ENCODE measurements around the gene USP46. TPM values are rescaled to one million over a fixed set of nuclear protein-coding genes. Genes with fewer than 3 reads are reported as not detected.

Gene USP46
- total and polyA plus RNA-seq, 2 of the 4 experiments (the other 2 are of a cell fraction): 9.3 to 15.4 TPM

GRCh38 chr4:52628543-52628942, 30.6 kb downstream of the USP46 start:
- CTCF ChIA-PET: interaction anchor here (0.6 kb wide), 1 partner anchor 84 kb away, joined by 3 read pairs; no protein-coding TSS in a partner anchor
- H4K8ac ChIP-seq (ENCODE audit: low read depth in 2 of 2, low read length in 2 of 2): no peak overlapping the region
- peaks cover 15% of the 10 kb centered on the region for H3K36me3 ChIP-seq (ENCODE audit: control insufficient read depth, insufficient read depth, low read length)
- dilution Hi-C loops (cut with HindIII; ENCODE audit: low sequenced_read_pairs, unreplicated experiment) (no loop called here), in situ Hi-C loops (cut with MboI; ENCODE audit: low sequenced_read_pairs) (no loop called here), intact Hi-C loops (cut with micrococcal nuclease) (no loop called here)
- BruUV-seq (replicated peaks): no TSS peak
- no peak overlapping the region for H3K14ac ChIP-seq (replicated peaks; ENCODE audit: low read depth, low read length)
- H2BK20ac ChIP-seq (ENCODE audit: low read depth, low read length): no peak overlapping the region
- H3K4ac ChIP-seq (ENCODE audit: low read depth, low read length): no peak overlapping the region
- DNase-seq (no peak), ATAC-seq (ENCODE audit: low read depth) (no peak)
- H3K18ac ChIP-seq (ENCODE audit: low read depth, low read length): no peak overlapping the region
- H3K9ac ChIP-seq (ENCODE audit: low read depth, low read length): no peak overlapping the region
- peaks cover 9% of the 10 kb centered on the region; the same call in 1 of the 2 replicates for H4K20me1 ChIP-seq (ENCODE audit: insufficient read depth, low read length)
- H3K9me3 ChIP-seq (ENCODE audit: control insufficient read depth, insufficient read depth, low read length): no peaks in the 10 kb centered on the region
- no peak overlapping the region for H3K23ac ChIP-seq (ENCODE audit: low read depth, low read length)
- no peak overlapping the region for H3K4me2 ChIP-seq (ENCODE audit: low read depth, low read length)
- H3K4me3 ChIP-seq (ENCODE audit: insufficient read depth, low read depth, low read length): no peak overlapping the region
- H3K56ac ChIP-seq (ENCODE audit: extremely low read depth, insufficient read depth, low read length): no peak overlapping the region
- no peak overlapping the region for H2BK5ac ChIP-seq (ENCODE audit: low read depth, low read length, poor library complexity, severe bottlenecking)
- H4K5ac ChIP-seq (ENCODE audit: low read depth, low read length): no peak overlapping the region
- POLR2A ChIA-PET (ENCODE audit: unreplicated experiment): no interaction called here
- peaks cover 22 to 36% of the 10 kb centered on the region in 2 experiments for H3K79me1 ChIP-seq (ENCODE audit: low read depth in 1 of 2, low read length in 2 of 2)
- WGBS, 2 experiments (ENCODE audit: extremely low coverage in 2 of 2, insufficient read length in 1 of 2): no CpG with 5 or more reads among the region's 4 CpGs
- no peak overlapping the region for H2AK9ac ChIP-seq (replicated peaks; ENCODE audit: low read depth, low read length, poor library complexity)
- no peaks in the 10 kb centered on the region for H3K27me3 ChIP-seq (ENCODE audit: control insufficient read depth, insufficient read depth, low read length)
- H4K91ac ChIP-seq (ENCODE audit: insufficient read depth, low read depth, low read length): no peak overlapping the region
- no peak overlapping the region for H2AFZ ChIP-seq (replicated peaks; ENCODE audit: low read length, poor library complexity)
- no peak overlapping the region for H3K27ac ChIP-seq (ENCODE audit: insufficient read depth, low read length)
- no peak overlapping the region for H2AK5ac ChIP-seq (ENCODE audit: low read depth, low read length)
- TF ChIP-seq SMC3 (IDR thresholded peaks at IDR 0.05; ENCODE audit: low read depth, low read length): no peak
- no peak for TF ChIP-seq MAZ (IDR thresholded peaks at IDR 0.05; ENCODE audit: borderline replicate concordance, low read depth, low read length)
- no peak for TF ChIP-seq MAFK (IDR thresholded peaks at IDR 0.05; ENCODE audit: low read depth, low read length)
- TF ChIP-seq CHD1 (IDR thresholded peaks at IDR 0.05; ENCODE audit: low read depth, low read length): no peak
- no peak for TF ChIP-seq RAD21 (IDR thresholded peaks at IDR 0.05; ENCODE audit: low read length)
- TF ChIP-seq RCOR1 (IDR thresholded peaks at IDR 0.05; ENCODE audit: insufficient replicate concordance, low read length): no peak
- no peak for TF ChIP-seq MXI1 (IDR thresholded peaks at IDR 0.05; ENCODE audit: borderline replicate concordance, low read depth, low read length)
- no peak for TF ChIP-seq FOS (IDR thresholded peaks at IDR 0.05; ENCODE audit: low read depth, low read length)
- no peak for TF ChIP-seq NFE2L2 (IDR thresholded peaks at IDR 0.05; ENCODE audit: low read depth, low read length)
- TF ChIP-seq POLR2A (IDR thresholded peaks at IDR 0.05; ENCODE audit: low read depth, low read length): no peak
- TF ChIP-seq, protein P1, sequence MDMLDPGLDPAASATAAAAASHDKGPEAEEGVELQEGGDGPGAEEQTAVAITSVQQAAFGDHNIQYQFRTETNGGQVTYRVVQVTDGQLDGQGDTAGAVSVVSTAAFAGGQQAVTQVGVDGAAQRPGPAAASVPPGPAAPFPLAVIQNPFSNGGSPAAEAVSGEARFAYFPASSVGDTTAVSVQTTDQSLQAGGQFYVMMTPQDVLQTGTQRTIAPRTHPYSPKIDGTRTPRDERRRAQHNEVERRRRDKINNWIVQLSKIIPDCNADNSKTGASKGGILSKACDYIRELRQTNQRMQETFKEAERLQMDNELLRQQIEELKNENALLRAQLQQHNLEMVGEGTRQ (IDR thresholded peaks at IDR 0.05; ENCODE audit: low read depth, low read length): no peak
- TF ChIP-seq CEBPB (IDR thresholded peaks at IDR 0.05; ENCODE audit: low read depth, low read length): no peak
- TF ChIP-seq RFX5 (IDR thresholded peaks at IDR 0.05; ENCODE audit: low read depth, low read length): no peak
- TF ChIP-seq, protein P2, sequence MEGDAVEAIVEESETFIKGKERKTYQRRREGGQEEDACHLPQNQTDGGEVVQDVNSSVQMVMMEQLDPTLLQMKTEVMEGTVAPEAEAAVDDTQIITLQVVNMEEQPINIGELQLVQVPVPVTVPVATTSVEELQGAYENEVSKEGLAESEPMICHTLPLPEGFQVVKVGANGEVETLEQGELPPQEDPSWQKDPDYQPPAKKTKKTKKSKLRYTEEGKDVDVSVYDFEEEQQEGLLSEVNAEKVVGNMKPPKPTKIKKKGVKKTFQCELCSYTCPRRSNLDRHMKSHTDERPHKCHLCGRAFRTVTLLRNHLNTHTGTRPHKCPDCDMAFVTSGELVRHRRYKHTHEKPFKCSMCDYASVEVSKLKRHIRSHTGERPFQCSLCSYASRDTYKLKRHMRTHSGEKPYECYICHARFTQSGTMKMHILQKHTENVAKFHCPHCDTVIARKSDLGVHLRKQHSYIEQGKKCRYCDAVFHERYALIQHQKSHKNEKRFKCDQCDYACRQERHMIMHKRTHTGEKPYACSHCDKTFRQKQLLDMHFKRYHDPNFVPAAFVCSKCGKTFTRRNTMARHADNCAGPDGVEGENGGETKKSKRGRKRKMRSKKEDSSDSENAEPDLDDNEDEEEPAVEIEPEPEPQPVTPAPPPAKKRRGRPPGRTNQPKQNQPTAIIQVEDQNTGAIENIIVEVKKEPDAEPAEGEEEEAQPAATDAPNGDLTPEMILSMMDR (conservative IDR thresholded peaks at IDR 0.05; ENCODE audit: low read depth, low read length): no peak
- TF ChIP-seq ELK1 (IDR thresholded peaks at IDR 0.05; ENCODE audit: borderline replicate concordance, low read depth, low read length): no peak
- TF ChIP-seq BHLHE40 (IDR thresholded peaks at IDR 0.05; ENCODE audit: low read depth, low read length): no peak
- no peak overlapping the region for H2BK15ac ChIP-seq (ENCODE audit: low read depth, low read length)
- H2BK120ac ChIP-seq (ENCODE audit: low read depth, low read length): no peak overlapping the region
- no peaks in the 10 kb centered on the region for H3K4me1 ChIP-seq (ENCODE audit: control insufficient read depth, insufficient read depth, low read length)
- H3K9me1 ChIP-seq (ENCODE audit: insufficient read depth, low read length): peaks cover 6% of the 10 kb centered on the region; the same call in 1 of the 2 replicates
